NCI-H446 treated with DMSO at 0.1 percent for 48 hours (cell line): ENCODE data around the gene GRM5.

Experiments
- DNase-seq: peaks from one replicate; lab custom pipeline; 2025; lab: John Stamatoyannopoulos, UW

GRM5 gene

DNA sequence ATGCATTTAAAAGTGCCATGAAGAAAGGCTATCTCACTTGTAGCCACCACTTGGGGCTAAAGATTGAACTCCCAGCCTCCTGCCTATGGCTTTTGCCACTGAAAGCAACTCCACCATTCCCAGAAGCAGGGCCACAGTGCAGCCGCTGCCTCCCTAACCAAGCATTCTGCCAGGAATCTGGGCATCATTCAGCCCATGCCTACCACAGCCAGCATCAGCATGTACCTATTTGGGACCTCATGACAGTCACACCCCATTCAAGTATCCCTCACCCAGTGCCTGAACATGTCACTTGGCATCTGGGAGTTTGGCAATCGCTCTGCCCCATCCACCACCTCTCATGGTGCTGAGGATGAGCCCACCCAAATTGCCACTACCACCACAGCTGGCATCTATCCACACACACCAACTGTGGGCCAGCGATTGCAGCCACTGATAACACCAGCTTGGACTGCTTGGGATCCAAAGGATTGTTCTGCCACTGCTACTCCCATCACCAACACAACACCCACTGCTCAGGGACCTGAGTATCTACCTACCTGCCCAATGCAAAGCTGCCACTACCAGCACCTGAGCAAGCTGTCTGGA, 234.4 kb downstream of the GRM5 start:
- no peak for DNase-seq

DNA sequence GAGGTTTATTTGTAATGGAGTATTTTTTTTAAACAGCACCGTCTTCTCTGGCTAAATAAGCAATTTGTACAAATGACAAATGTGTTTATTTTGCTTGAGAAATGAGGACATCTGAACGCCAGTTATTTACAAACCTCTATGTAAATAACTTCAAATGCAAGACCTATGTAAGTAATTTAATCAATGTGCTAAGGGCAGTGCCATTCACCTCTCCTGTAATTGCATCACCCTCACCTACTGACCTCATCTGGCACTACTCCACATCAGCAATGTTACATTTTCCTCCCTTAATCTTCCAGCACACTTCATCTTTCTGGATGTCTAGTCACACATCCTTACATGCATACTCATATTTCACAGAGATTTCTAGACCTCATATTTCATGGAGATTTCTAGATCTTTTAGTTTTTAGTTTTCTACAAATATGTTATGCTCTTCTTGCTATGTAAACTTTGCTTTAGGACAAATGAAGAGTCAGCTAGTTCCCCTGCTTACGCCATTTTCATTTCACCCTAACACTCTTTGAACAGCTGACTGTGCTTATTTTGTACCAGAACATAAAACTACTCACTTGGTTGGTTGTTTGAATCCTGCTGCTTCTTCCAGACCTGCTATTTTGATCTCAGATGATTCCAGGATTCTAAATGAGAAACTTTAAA, 238.6 kb downstream of the GRM5 start:
- no peak for DNase-seq

- DNase-seq, result no peak
Observed at GRCh38 chr11:88819616-88820015, 246.2 kb downstream of the GRM5 start.

- no peak for DNase-seq
Observed at GRCh38 chr11:88818978-88819377, 246.8 kb downstream of the GRM5 start.

DNA sequence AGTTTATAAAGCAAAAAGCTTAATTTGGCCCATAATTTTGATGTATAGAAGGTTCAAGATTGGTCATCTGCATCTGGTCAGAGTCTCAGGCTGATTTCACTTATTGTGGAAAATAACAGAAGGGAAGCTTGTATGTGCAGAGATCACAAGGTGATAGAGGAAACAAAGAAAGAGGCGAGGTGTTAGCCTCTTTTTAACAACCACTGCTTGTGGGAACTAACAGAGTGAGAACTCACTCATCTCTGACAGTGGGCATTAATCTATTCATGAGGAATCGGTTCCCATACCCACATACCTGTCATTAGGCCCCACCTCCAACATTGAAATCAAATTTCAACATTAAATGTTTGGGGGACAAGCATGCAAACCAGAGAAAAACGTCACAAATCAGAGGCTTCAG, 250.3 kb downstream of the GRM5 start:
- no peak for DNase-seq

- DNase-seq, result no peak
Observed at GRCh38 chr11:88814076-88814475, 251.7 kb downstream of the GRM5 start.

DNA sequence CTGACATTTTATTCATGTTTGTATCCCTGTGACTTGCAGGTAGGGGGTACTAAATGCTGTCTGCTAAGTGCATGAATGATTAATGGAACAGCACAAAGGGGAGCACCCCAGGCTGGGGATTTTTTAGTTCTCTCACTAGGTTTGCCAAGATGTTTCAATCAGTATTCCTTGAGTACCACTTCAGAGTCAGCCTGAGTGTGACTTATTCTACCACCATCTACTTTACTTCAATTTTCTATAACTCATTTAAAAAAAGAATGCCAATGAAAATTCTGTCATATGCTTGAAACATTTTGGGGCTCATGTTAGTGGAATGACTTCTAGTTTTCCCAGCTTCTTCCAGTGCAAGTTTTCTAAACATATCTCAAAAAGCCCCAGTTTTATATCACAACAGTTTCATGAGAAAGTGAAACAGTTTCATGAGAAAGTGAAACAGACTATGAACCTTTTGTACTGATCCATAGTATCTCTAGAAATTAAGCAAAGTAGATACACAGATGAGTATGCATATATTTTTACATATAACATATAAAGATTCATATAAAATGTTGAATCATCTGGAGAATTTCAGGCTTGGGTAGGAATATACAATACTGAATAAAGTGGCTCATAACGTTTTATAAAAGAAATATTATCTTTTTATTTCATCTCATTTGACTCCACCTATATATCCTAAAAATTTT, 252.4 kb downstream of the GRM5 start:
- DNase-seq, result no peak

- no peak for DNase-seq
Observed at GRCh38 chr11:88810420-88811097, 255.2 kb downstream of the GRM5 start.

DNA sequence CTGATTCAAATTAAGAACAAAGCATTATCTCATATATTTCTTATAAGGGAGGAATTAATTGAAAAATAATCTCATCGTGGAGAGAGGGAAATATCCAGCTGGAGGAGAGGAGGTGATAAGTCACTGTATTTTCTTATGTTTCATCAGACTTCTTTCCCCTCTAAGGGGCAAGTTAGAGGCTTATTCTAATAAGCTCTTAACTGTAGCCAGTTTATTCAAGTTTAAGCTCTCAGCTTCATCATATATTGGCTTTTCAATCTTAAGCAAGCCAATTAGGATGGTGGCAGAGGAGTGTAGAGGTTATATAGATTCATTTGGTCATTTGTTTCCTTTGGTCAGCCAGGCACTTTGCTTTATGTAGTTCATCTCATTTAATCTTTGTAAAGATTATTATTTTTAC, 256.7 kb downstream of the GRM5 start:
- no peak for DNase-seq

- no peak for DNase-seq
Observed at GRCh38 chr11:88807349-88807748, 258.4 kb downstream of the GRM5 start.

DNA sequence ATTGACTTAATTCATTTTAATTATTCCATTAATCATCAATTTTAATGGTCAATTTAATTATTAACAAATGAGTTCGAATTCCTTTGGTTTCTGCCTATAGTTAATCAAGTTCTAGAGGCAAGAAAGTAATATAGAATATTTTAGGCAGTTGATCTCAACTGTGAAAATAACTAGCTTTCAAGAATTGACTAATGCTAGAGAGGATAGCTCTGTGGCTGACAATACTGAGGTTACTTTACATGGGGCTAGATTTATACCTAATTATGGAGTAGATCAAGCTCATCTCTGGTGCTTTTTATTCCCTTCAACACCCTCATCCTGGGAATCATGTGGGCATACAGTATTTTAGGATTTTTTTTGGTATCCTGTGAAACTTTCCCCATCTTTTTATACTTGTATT, 259.4 kb downstream of the GRM5 start:
- DNase-seq, result no peak

DNA sequence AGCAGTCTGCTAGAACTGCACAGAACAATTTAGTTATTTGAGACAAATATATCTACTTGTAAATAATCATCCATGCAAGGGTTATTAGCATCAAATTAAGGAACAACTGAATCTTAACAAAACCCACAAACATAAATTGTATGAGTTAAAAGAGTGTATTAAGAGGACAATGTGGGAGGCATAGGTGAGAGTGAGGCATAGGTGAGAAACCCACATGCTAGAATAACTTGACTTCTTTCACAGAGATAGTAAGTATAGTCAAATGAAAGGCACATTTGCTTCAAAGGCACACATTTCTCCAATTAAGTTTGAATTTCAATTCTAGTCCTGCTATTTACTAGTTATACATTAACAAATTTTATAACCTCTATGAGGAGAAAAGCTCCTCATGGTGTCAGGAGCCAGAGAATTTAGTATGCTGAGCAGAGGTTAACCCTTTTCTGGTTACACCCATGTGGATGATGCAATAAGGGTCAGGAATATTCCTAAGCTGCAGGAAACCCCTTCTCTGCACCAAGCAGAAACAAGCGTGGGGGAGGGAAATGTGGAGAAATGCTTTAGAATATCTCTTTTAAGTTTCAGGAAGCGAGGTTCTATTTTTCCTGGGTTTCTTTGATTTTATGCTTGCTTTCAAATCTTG, 264.2 kb downstream of the GRM5 start:
- no peak for DNase-seq

- no peak for DNase-seq
Observed at GRCh38 chr11:88799771-88800500, 265.8 kb downstream of the GRM5 start.

- no peak for DNase-seq
Observed at GRCh38 chr11:88790182-88790581, 275.6 kb downstream of the GRM5 start.

DNA sequence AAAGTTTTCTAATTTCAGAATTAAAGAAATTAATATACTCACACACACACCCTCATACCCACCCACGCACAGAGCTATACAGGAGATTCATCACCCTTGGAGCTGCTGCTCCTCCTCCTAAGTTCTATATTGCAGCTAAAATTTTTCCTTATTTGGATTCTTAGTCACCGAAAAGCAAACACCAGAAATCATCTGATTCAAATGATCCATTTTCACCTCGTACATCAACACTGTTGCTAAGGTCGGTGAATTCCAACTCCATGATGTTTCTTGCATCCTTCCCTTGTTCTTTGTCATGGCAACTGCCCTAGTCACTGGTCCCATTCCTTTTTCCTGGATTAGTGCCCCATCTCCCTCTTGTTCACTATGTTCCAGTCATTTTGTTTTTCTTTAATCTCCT, 286.2 kb downstream of the GRM5 start:
- DNase-seq, result no peak

DNA sequence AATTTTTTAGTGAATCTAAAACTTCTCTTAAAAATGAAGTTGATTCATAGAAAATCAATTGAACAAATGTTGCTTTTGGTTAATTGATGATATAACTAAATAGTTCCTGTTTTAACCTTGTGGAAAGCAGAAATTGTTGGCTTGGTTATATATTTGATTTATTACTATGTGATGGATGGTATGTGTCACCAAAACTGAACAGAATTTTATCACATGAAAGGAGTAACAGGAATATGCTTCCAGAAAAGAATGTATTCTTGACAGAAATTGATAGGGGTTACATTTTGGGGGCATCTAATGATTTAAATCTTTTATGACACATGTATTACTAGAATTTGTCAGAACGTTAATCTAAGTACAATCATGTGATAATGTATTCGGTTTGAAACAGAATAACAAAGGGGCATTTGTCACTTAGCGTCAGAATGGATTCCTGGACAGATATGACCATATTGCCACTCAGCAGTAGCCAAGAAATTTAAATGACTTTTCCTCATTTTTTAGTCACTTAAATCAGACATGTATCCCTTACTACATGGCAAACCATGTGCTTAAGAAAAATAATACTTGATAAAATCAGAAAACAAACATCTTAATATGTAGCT, 295.2 kb downstream of the GRM5 start:
- DNase-seq, result no peak

DNA sequence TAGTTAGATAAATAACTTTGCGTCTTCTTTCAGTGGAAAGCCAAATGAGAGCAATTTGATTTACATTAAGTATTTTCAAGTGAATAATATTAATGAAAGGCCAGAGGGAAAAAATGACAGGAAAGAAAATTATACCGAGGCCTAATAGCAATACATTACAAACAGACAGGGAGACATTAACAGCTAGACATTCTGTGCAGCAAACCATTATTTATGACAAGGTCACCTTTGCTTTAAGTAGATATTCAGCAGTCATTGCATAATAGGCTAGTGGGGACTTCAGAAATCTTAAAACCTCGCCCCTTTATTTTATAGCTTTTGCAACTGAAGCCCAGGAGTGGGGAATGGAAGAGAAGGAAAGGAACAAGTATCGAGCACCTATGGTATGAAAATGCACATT, 321.6 kb downstream of the GRM5 start:
- no peak for DNase-seq

DNA sequence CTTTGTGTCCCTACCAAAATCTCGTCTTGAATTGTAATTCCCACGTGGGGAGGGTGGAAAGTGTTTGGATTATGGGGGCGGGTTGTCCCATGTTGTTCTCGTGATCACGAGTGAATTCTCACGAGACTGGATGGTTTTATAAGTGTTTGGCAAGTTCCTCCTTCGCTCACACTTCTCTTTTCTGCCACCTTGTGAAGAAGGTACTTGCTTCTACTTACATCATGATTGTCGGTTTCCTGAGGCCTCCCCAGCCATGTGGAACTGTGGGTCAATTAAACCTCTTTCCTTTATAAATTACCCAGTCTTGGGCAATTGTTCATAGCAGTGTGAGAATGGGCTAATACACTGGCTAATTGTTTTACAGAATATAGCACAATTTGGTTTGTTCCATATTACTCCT, 326.3 kb downstream of the GRM5 start:
- DNase-seq, result no peak

DNA sequence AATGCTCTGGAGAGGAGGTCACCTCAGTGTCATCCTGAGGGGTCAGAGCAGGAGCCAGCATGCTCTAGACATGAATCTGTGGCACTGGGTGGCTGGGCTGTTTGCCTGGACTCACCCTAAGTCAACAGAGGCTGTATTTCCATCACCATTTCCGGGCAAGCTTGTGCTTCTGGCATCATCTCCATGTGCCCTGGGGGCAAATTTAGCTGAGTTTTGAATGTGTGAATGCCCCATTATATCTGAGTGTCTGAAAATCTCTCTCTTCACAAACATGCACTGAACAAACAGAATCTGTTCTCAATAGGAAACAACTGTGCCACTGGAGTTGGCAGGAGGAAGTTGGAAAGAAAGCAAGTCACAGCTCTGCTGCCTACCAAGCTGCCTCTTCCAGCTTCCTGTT, 356.2 kb downstream of the GRM5 start:
- DNase-seq, result no peak

DNA sequence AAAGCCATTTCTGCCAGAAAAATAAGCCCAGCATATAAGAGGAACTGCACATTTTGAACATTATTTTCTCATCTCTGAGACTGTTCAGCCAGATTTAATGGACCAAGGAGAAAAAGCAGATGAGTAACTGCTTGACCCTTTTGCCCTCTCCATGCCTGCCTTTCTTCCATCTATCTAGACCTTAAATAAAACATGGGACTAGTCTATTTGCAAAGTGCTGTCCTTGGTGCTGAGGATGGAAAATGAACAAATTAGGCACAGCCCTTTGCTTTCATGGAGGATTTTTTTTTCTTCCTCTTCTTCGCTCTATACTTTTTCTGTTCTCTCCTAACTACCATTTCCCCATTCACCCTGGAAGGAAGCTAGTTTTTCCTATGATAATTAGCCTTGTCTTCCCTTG, 361.3 kb downstream of the GRM5 start:
- DNase-seq, result no peak

DNA sequence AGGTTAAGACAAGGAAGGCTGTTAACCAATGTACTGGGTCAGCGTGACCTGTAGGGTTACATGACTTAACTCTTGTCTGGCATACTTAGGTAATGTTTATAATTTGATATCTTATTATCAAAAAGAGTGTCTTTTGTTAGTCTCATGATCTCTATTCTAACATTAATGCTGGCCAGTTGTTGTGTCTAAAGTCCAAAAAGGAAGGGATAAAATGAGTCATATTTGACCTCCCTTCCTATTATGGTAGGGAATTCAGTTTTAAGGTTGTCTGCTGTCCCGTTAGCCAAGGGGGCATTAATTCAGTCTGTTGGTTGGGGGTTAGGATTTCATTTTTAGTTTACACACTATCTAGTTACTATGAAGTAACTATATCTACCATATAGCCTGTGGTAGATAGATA, 364.0 kb downstream of the GRM5 start:
- DNase-seq, result no peak

- no peak for DNase-seq
Observed at GRCh38 chr11:88697139-88697538, 368.6 kb downstream of the GRM5 start.
